ENCODE data around the gene MAP4.

DNA sequence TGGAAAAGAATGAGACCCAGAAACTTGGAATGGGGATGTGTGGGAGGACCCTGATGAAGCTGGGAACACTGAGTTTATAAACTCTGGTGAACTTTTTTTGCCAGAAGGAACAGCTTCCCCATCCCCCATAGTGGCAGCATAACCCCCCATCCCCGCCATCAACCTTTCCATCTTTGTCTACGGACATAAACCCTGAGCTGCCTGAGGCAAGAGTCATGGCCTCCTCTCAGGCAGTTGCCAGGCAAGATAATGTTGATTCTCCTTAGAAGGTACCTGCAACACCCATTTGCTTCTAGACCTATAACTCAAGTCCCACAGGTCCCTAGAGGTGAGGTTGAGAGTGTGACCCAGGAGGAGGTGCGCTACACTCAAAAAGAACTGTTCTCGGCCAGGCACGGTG, 11.5 kb downstream of the MAP4 start:
- TF ChIP-seq, protein P1, sequence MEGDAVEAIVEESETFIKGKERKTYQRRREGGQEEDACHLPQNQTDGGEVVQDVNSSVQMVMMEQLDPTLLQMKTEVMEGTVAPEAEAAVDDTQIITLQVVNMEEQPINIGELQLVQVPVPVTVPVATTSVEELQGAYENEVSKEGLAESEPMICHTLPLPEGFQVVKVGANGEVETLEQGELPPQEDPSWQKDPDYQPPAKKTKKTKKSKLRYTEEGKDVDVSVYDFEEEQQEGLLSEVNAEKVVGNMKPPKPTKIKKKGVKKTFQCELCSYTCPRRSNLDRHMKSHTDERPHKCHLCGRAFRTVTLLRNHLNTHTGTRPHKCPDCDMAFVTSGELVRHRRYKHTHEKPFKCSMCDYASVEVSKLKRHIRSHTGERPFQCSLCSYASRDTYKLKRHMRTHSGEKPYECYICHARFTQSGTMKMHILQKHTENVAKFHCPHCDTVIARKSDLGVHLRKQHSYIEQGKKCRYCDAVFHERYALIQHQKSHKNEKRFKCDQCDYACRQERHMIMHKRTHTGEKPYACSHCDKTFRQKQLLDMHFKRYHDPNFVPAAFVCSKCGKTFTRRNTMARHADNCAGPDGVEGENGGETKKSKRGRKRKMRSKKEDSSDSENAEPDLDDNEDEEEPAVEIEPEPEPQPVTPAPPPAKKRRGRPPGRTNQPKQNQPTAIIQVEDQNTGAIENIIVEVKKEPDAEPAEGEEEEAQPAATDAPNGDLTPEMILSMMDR (IDR thresholded peaks at IDR 0.05): no peak
- no peak for TF ChIP-seq POLR2AphosphoS5 (IDR thresholded peaks at IDR 0.05)
- TF ChIP-seq POLR2A (IDR thresholded peaks at IDR 0.05): no peak

All from gastroesophageal sphincter (tissue), 3 donors.